A673 (cell line): Measurements from ENCODE around the gene RSU1. TPM values are rescaled to one million over a fixed set of nuclear protein-coding genes. Genes with fewer than 3 reads are reported as not detected.

Source experiments
- BruUV-seq: library from RNA; stranded (reverse); fragments of 400-500 nt; replicated peaks from 2 replicates; lab custom pipeline; 2021; lab: Mats Ljungman, UMichigan
- CTCF ChIA-PET: fragments of 300-600 bp; sonication (Branson Sonifier 250); formaldehyde crosslinking; loops from one replicate; lab custom pipeline; 2022; ENCODE audit warnings: antibody characterized with exemption; lab: Charles Lee
- POLR2A ChIA-PET: fragments of 300-600 bp; sonication (Branson Sonifier 250); formaldehyde crosslinking; loops from one replicate; lab custom pipeline; 2022; ENCODE audit warnings: antibody characterized with exemption; ENCODE audit not compliant: low non-redundant PET; lab: Charles Lee
- DNase-seq: peaks from one replicate; pipeline ENCODE4 v3.0.0-alpha.2; 2015; ENCODE audit warnings: low spot score
- H3K27ac ChIP-seq: fragments of 200-600 bp; sonication (generic); 2 replicates; pipeline ENCODE4 v1.5.1; 2016; ENCODE audit warnings: mixed run types, low read depth, mild to moderate bottlenecking, mixed read lengths, antibody characterized with exemption, low read length; ENCODE audit not compliant: poor library complexity, severe bottlenecking
- H3K27me3 ChIP-seq: fragments of 200-600 bp; sonication (generic); replicated peaks from 2 replicates; pipeline ENCODE4 v1.6.1; 2017; ENCODE audit warnings: mixed run types, low read depth, mild to moderate bottlenecking, mixed read lengths, antibody characterized with exemption, low read length; ENCODE audit not compliant: insufficient read depth, poor library complexity
- H3K36me3 ChIP-seq: fragments of 200-600 bp; sonication (generic); 2 replicates; pipeline ENCODE4 v1.6.1; 2016; ENCODE audit warnings: mixed run types, mild to moderate bottlenecking, mixed read lengths, antibody characterized with exemption, low read length; ENCODE audit not compliant: insufficient read depth, poor library complexity, severe bottlenecking
- H3K4me1 ChIP-seq: fragments of 200-600 bp; sonication (generic); 2 replicates; pipeline ENCODE4 v1.6.1; 2017; ENCODE audit warnings: mixed run types, mild to moderate bottlenecking, mixed read lengths, antibody characterized with exemption, low read length; ENCODE audit not compliant: insufficient read depth, poor library complexity, severe bottlenecking
- H3K4me3 ChIP-seq: fragments of 200-600 bp; sonication (generic); 2 replicates; pipeline ENCODE4 v1.5.1; 2016; ENCODE audit warnings: low read depth, mixed run types, mild to moderate bottlenecking, mixed read lengths, low read length; ENCODE audit not compliant: poor library complexity, severe bottlenecking
- H3K9me3 ChIP-seq: fragments of 200-600 bp; sonication (generic); 2 replicates; pipeline ENCODE4 v1.6.1; 2016; ENCODE audit warnings: mixed run types, low read depth, mild to moderate bottlenecking, mixed read lengths, antibody characterized with exemption, low read length; ENCODE audit not compliant: poor library complexity, severe bottlenecking
- EZH2 ChIP-seq: fragments of 200-600 bp; sonication (generic); IDR thresholded peaks from 2 replicates; pipeline ENCODE4 v1.6.1; 2017; ENCODE audit warnings: borderline replicate concordance, low read depth, mild to moderate bottlenecking, mixed read lengths, antibody characterized with exemption, low read length; ENCODE audit not compliant: poor library complexity, severe bottlenecking
- intact Hi-C: fragments of 100-400 bp; cut with micrococcal nuclease; formaldehyde crosslinking; loops from one replicate; pipeline ENCODE4 v1.10.0; 2022; ENCODE audit not compliant: unreplicated experiment
- total RNA-seq: library from RNA; stranded (reverse); gene quantifications from 2 replicates; pipeline ENCODE4 v1.2.3, GENCODE V29; 2021
- TF ChIP-seq, protein P1 (sequence below): fragments of 300-800, 200-600 bp; sonication (generic); conservative IDR thresholded peaks from 2 replicates; pipeline ENCODE4 v1.5.1; 2017; ENCODE audit warnings: low read depth, mild to moderate bottlenecking, antibody characterized with exemption, low read length, moderate library complexity, mixed read lengths

RSU1 gene
- total RNA-seq, 1 experiment from 2014 or later: 64.0 TPM

DNA sequence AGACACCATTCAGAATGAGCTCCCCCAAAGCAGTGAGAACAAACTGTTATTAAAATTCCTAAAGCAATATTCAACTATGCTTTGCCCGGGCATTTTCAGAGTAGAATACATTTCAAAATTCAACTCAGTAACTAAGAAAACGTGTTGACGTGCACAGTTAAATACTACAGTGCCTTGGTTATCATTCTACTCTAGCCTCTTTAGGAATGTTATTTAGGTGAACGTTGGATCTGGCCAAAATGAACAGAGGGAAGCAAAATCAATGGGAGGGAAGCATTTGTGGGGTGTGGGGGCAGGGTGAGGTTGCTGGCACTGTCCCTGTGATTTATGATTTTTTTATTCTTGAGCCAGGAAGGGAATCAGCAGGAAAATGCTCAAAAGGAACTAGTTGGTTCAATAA is 27.5 kb downstream of the RSU1 start:
- BruUV-seq: no TSS peak
- POLR2A ChIA-PET: no interaction called here
- intact Hi-C loops: no loop called here

DNA sequence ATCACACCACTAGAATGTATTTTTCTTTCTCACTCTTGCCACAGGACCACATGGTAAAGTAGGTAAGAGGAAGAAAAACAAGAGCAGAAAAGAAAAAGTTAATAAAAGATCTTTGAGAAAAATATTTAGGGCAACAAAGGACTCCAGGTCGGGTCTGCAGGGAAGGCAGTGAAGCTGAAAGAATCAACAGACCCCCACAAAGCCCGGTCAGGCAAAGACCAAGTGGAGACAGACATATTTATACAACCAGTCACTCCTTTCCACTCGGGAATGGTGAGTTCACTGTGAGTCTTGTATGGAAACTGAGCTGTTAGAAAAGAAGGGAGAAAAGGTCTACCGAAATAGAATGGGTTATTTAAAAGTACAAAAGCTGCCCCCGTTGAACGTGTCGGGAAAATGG is 28.0 kb downstream of the RSU1 start:
- Histone ChIP-seq H3K9me3 (no peaks in the 10 kb centered on the region), H3K27me3 (no peaks in the 10 kb centered on the region), H3K4me3 (no peak overlapping the region), H3K36me3 (no peaks in the 10 kb centered on the region), H3K4me1 (no peaks in the 10 kb centered on the region), H3K27ac (no peak overlapping the region)
- CTCF ChIA-PET: no interaction called here
- TF ChIP-seq, protein P1, sequence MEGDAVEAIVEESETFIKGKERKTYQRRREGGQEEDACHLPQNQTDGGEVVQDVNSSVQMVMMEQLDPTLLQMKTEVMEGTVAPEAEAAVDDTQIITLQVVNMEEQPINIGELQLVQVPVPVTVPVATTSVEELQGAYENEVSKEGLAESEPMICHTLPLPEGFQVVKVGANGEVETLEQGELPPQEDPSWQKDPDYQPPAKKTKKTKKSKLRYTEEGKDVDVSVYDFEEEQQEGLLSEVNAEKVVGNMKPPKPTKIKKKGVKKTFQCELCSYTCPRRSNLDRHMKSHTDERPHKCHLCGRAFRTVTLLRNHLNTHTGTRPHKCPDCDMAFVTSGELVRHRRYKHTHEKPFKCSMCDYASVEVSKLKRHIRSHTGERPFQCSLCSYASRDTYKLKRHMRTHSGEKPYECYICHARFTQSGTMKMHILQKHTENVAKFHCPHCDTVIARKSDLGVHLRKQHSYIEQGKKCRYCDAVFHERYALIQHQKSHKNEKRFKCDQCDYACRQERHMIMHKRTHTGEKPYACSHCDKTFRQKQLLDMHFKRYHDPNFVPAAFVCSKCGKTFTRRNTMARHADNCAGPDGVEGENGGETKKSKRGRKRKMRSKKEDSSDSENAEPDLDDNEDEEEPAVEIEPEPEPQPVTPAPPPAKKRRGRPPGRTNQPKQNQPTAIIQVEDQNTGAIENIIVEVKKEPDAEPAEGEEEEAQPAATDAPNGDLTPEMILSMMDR: no peak
- TF ChIP-seq EZH2: no peak
- POLR2A ChIA-PET: no interaction called here
- intact Hi-C loops: no loop called here
- no TSS peak for BruUV-seq
- DNase-seq: no peak

More for the DNA sequence above, 27.5 kb downstream of the RSU1 start:
- H3K4me1 ChIP-seq: no peaks in the 10 kb centered on the region
- no peaks in the 10 kb centered on the region for H3K27me3 ChIP-seq
- no peak for TF ChIP-seq EZH2
- TF ChIP-seq, protein P1: no peak
- no peak overlapping the region for H3K27ac ChIP-seq
- no peaks in the 10 kb centered on the region for H3K9me3 ChIP-seq
- DNase-seq: no peak
- no peaks in the 10 kb centered on the region for H3K36me3 ChIP-seq
- CTCF ChIA-PET: no interaction called here
- H3K4me3 ChIP-seq: no peak overlapping the region

DNA sequence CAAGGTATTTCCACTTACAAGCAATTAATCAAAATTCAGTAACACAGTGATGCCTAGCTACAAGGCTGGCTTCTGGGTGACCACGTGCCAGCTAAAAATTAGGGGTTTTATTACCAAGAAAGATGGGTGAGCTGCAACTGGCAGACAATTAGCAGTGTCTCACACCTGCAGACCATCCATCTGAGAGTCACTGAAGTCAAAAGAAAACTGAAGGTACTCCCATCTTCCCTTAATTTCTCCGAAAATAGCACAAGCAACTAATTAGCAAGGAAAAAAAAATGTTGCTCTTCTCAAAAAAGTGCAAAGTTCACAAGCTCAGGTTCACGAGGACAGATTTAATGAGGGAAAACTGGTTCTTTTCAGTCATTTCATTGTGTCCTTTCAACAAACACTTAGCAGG is 28.4 kb downstream of the RSU1 start:
- no peak for TF ChIP-seq EZH2
- TF ChIP-seq, protein P1: no peak
- H3K27me3 ChIP-seq: no peaks in the 10 kb centered on the region
- H3K9me3 ChIP-seq: no peaks in the 10 kb centered on the region
- BruUV-seq: no TSS peak
- no peak overlapping the region for H3K27ac ChIP-seq
- H3K4me3 ChIP-seq: no peak overlapping the region
- intact Hi-C loops: no loop called here
- ChIA-PET POLR2A (no interaction called here), CTCF (no interaction called here)
- no peaks in the 10 kb centered on the region for H3K36me3 ChIP-seq
- H3K4me1 ChIP-seq: no peaks in the 10 kb centered on the region
- DNase-seq: no peak
